Neural cell (in vitro differentiated cells): Measurements from ENCODE around the gene STKLD1.

ENCODE experiments used
- CTCF ChIP-seq: fragments of 450-650 bp; IDR thresholded peaks from 2 replicates; pipeline ENCODE4 v1.5.1; 2014; ENCODE audit warnings: antibody characterized with exemption, mild to moderate bottlenecking, moderate library complexity; ENCODE audit not compliant: poor library complexity, severe bottlenecking
- EP300 ChIP-seq: fragments of 450-650 bp; conservative IDR thresholded peaks from 2 replicates; pipeline ENCODE4 v1.6.1; 2014; ENCODE audit warnings: antibody characterized with exemption, mild to moderate bottlenecking, moderate library complexity; ENCODE audit not compliant: poor library complexity, severe bottlenecking
- EZH2 ChIP-seq: fragments of 200-600, 300-800 bp; shearing (Covaris generic), sonication (generic); IDR thresholded peaks from 2 replicates; pipeline ENCODE4 v1.6.1; 2014; ENCODE audit warnings: antibody characterized with exemption, low read length, borderline replicate concordance, mild to moderate bottlenecking; ENCODE audit not compliant: insufficient read depth, poor library complexity, severe bottlenecking
- MXI1 ChIP-seq: fragments of 450-650 bp; conservative IDR thresholded peaks from 2 replicates; pipeline ENCODE4 v1.6.1; 2014; ENCODE audit warnings: antibody characterized with exemption, mild to moderate bottlenecking; ENCODE audit not compliant: poor library complexity, severe bottlenecking
- POLR2AphosphoS5 ChIP-seq: IDR thresholded peaks from 2 replicates; pipeline ENCODE4 v1.6.1; 2012
- RAD21 ChIP-seq: fragments of 450-650 bp; conservative IDR thresholded peaks from 2 replicates; pipeline ENCODE4 v1.6.1; 2014; ENCODE audit warnings: antibody characterized with exemption, mild to moderate bottlenecking, moderate library complexity
- REST ChIP-seq: IDR thresholded peaks from 2 replicates; pipeline ENCODE4 v1.6.1; 2012; ENCODE audit warnings: borderline replicate concordance
- TAF1 ChIP-seq: IDR thresholded peaks from 2 replicates; pipeline ENCODE4 v1.6.1; 2012; ENCODE audit warnings: low read depth

- TF ChIP-seq CTCF (no peak), EP300 (no peak), REST (no peak), EZH2 (no peak), MXI1 (no peak), POLR2AphosphoS5 (no peak), RAD21 (no peak), TAF1 (no peak)
Measured at GRCh38 chr9:133354766-133355165, 21.4 kb upstream of the STKLD1 start.
